Astrocyte (in vitro differentiated cells and primary cell): ENCODE measurements around the gene CNTN2. TPM values are rescaled to one million over a fixed set of nuclear protein-coding genes. Genes with fewer than 3 reads are reported as not detected.

ENCODE experiments used
- DNase-seq: peaks from one replicate; pipeline ENCODE4 v3.0.0-alpha.2; 2010; ENCODE audit warnings: low read depth
- FAIRE-seq: peaks from 2 replicates; lab custom pipeline; 2011; peaks lifted over from hg19 to GRCh38; lab: Jason Lieb, UNC
- H2AFZ ChIP-seq: 2 replicates; pipeline ENCODE4 v1.6.0; 2012; ENCODE audit warnings: low read depth, low read length, inconsistent platforms
- H3K27ac ChIP-seq: 2 replicates; pipeline ENCODE4 v1.5.1; 2011; ENCODE audit warnings: low read depth, low read length, inconsistent platforms
- H3K27me3 ChIP-seq: 2 replicates; pipeline ENCODE4 v1.6.0; 2011; ENCODE audit warnings: low read length, inconsistent platforms; ENCODE audit not compliant: insufficient read depth
- H3K36me3 ChIP-seq: 2 replicates; pipeline ENCODE4 v1.5.1; 2011; ENCODE audit warnings: low read length, inconsistent platforms; ENCODE audit not compliant: insufficient read depth
- H3K4me1 ChIP-seq: 2 replicates; pipeline ENCODE4 v1.5.1; 2011; ENCODE audit warnings: low read length, inconsistent platforms; ENCODE audit not compliant: insufficient read depth
- H3K4me2 ChIP-seq: 2 replicates; pipeline ENCODE4 v1.6.0; 2012; ENCODE audit warnings: low read length, inconsistent platforms
- H3K4me3 ChIP-seq: 2 replicates; pipeline ENCODE4 v1.5.1; 2011; ENCODE audit warnings: low read depth, mild to moderate bottlenecking, low read length, inconsistent platforms; ENCODE audit not compliant: insufficient read depth
- H3K79me2 ChIP-seq: 2 replicates; pipeline ENCODE4 v1.6.0; 2012; ENCODE audit warnings: mild to moderate bottlenecking, low read length, inconsistent platforms; ENCODE audit not compliant: insufficient read depth
- H3K9ac ChIP-seq: 2 replicates; pipeline ENCODE4 v1.6.0; 2012; ENCODE audit warnings: mild to moderate bottlenecking, low read length, inconsistent platforms
- H3K9me3 ChIP-seq: 2 replicates; pipeline ENCODE4 v1.5.1; 2012; ENCODE audit warnings: low read depth, mild to moderate bottlenecking, low read length, inconsistent platforms; ENCODE audit not compliant: insufficient read depth
- H4K20me1 ChIP-seq: 2 replicates; pipeline ENCODE4 v1.6.0; 2012; ENCODE audit warnings: low read length, inconsistent platforms; ENCODE audit not compliant: insufficient read depth
- H3K27ac Mint-ChIP-seq: one replicate; pipeline ENCODE4 v1.8.0; 2021; ENCODE audit warnings: mild to moderate bottlenecking, mixed read lengths; ENCODE audit not compliant: unreplicated experiment
- H3K27me3 Mint-ChIP-seq: one replicate; pipeline ENCODE4 v1.8.0; 2021; ENCODE audit warnings: low read depth, mixed read lengths; ENCODE audit not compliant: unreplicated experiment
- H3K36me3 Mint-ChIP-seq: one replicate; pipeline ENCODE4 v1.8.0; 2021; ENCODE audit warnings: low read depth, mixed read lengths; ENCODE audit not compliant: unreplicated experiment
- H3K4me1 Mint-ChIP-seq: one replicate; pipeline ENCODE4 v1.8.0; 2021; ENCODE audit warnings: low read depth, mixed read lengths; ENCODE audit not compliant: unreplicated experiment
- H3K4me3 Mint-ChIP-seq: one replicate; pipeline ENCODE4 v1.8.0; 2021; ENCODE audit warnings: mild to moderate bottlenecking, moderate library complexity, mixed read lengths; ENCODE audit not compliant: unreplicated experiment
- H3K9me3 Mint-ChIP-seq: one replicate; pipeline ENCODE4 v1.8.0; 2021; ENCODE audit warnings: mild to moderate bottlenecking, mixed read lengths; ENCODE audit not compliant: unreplicated experiment
- EZH2 ChIP-seq: IDR thresholded peaks from 2 replicates; pipeline ENCODE4 v1.6.1; 2012; ENCODE audit warnings: mild to moderate bottlenecking, low read length, inconsistent platforms; ENCODE audit not compliant: insufficient read depth
- total RNA-seq: library from RNA; stranded (reverse); gene quantifications from 2 replicates; pipeline ENCODE4 v1.2.1, GENCODE V29; 2021
- TF ChIP-seq, protein P1 (sequence below): IDR thresholded peaks from 2 replicates; pipeline ENCODE4 v1.5.1; 2011; ENCODE audit warnings: low read depth, mild to moderate bottlenecking, inconsistent platforms, low read length, moderate library complexity; ENCODE audit not compliant: insufficient read depth

CNTN2 gene
- total RNA-seq, 1 donor from 2014 or later, result 0.23 TPM

DNA sequence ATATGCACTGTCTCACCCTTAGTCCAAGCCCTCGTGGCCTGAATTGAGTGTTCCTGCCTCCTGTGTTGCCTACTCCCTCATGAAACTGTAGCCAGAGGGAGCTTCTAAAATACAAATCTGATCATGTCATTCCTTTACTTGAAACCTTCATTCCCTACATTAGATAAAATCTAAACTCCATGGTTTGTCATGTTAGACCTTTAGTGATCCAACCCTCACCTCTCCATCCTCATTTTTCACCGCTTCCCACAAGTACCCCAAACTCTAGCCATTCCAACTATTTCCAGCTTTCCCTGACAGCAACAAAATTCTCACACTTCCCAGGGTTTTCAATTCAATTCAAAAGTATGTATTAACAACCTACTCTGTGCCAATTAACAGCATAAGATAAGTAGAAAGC, 18.3 kb upstream of the CNTN2 start:
- H3K27me3 ChIP-seq, result peaks cover 24% of the 10 kb centered on the region
- Mint-ChIP-seq H3K36me3 (peaks cover 3% of the 10 kb centered on the region), H3K9me3 (peaks cover 2% of the 10 kb centered on the region), H3K4me3 (no peak overlapping the region), H3K27ac (no peak overlapping the region), H3K4me1 (no peaks in the 10 kb centered on the region), H3K27me3 (peaks cover 74% of the 10 kb centered on the region)
- TF ChIP-seq, protein P1, sequence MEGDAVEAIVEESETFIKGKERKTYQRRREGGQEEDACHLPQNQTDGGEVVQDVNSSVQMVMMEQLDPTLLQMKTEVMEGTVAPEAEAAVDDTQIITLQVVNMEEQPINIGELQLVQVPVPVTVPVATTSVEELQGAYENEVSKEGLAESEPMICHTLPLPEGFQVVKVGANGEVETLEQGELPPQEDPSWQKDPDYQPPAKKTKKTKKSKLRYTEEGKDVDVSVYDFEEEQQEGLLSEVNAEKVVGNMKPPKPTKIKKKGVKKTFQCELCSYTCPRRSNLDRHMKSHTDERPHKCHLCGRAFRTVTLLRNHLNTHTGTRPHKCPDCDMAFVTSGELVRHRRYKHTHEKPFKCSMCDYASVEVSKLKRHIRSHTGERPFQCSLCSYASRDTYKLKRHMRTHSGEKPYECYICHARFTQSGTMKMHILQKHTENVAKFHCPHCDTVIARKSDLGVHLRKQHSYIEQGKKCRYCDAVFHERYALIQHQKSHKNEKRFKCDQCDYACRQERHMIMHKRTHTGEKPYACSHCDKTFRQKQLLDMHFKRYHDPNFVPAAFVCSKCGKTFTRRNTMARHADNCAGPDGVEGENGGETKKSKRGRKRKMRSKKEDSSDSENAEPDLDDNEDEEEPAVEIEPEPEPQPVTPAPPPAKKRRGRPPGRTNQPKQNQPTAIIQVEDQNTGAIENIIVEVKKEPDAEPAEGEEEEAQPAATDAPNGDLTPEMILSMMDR, result no peak
- no peak for TF ChIP-seq EZH2
- H3K9ac ChIP-seq, result no peak overlapping the region
- no peaks in the 10 kb centered on the region for H3K79me2 ChIP-seq
- H3K36me3 ChIP-seq, result no peaks in the 10 kb centered on the region
- no peak for DNase-seq
- no peak overlapping the region for H2AFZ ChIP-seq
- no peaks in the 10 kb centered on the region for H3K9me3 ChIP-seq
- no peaks in the 10 kb centered on the region for H4K20me1 ChIP-seq
- no peak for FAIRE-seq
- no peaks in the 10 kb centered on the region for H3K4me1 ChIP-seq
- H3K27ac ChIP-seq, result no peak overlapping the region
- H3K4me3 ChIP-seq, result no peak overlapping the region
- no peak overlapping the region for H3K4me2 ChIP-seq

DNA sequence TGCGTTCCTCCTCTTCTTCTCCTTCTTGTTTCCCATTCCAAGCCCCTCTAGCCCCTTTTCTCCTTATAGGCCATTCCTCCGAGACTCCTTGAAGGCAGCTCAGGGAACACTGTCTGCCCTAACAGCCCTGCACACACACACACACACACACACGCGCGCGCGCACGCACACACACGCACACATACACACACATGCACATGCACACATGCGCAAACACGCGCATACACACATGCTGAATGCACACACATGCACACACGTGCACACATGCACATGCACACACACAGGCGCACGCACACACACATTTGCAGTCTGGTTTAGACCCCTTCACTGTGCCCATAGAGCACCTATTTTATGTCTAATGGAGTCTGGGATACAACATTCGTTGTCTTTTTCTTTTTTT, 17.8 kb upstream of the CNTN2 start:
- Mint-ChIP-seq H3K4me1 (no peaks in the 10 kb centered on the region), H3K27ac (no peak overlapping the region), H3K36me3 (peaks cover 3% of the 10 kb centered on the region), H3K4me3 (no peak overlapping the region), H3K9me3 (peaks cover 2% of the 10 kb centered on the region), H3K27me3 (peaks cover 74% of the 10 kb centered on the region)
- no peak for TF ChIP-seq EZH2
- TF ChIP-seq, protein P1, result no peak
- Histone ChIP-seq H3K27ac (no peak overlapping the region), H3K9me3 (no peaks in the 10 kb centered on the region), H2AFZ (no peak overlapping the region), H3K36me3 (no peaks in the 10 kb centered on the region), H3K4me1 (no peaks in the 10 kb centered on the region), H3K27me3 (peaks cover 30% of the 10 kb centered on the region), H3K4me3 (no peak overlapping the region), H4K20me1 (no peaks in the 10 kb centered on the region), H3K9ac (no peak overlapping the region), H3K4me2 (no peak overlapping the region), H3K79me2 (no peaks in the 10 kb centered on the region)
- FAIRE-seq (no peak), DNase-seq (no peak)

DNA sequence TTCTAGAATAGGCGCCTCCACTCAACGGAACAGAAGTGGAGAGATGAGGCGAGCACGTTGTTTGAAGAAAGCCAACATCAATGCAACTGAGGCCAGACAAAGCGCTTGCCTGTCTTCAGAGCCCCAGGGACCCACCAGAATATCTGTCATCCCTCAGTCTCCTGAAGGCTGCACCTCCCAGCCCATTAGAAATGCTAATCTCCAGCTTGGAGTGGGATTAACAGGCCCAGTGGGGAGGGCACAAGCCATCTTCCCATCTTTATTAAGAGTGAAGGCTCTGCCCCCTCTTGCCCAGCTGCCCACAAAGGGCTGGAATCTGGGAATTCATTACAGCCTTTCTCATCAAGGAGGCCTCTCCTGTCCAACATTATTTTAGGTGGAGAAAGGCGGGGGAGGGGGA, 16.8 kb upstream of the CNTN2 start:
- Mint-ChIP-seq H3K36me3 (peaks cover 1% of the 10 kb centered on the region), H3K27me3 (peaks cover 73% of the 10 kb centered on the region)
- DNase-seq, result no peak

More for the DNA sequence above, 16.8 kb upstream of the CNTN2 start:
- Histone ChIP-seq H3K27me3 (peaks cover 34% of the 10 kb centered on the region), H3K27ac (no peak overlapping the region), H3K36me3 (no peaks in the 10 kb centered on the region), H3K4me2 (no peak overlapping the region), H3K9me3 (no peaks in the 10 kb centered on the region), H3K4me1 (no peaks in the 10 kb centered on the region), H4K20me1 (no peaks in the 10 kb centered on the region), H3K79me2 (no peaks in the 10 kb centered on the region), H3K4me3 (no peak overlapping the region), H2AFZ (no peak overlapping the region), H3K9ac (no peak overlapping the region)
- Mint-ChIP-seq H3K27ac (no peak overlapping the region), H3K4me3 (no peak overlapping the region), H3K4me1 (no peaks in the 10 kb centered on the region), H3K9me3 (peaks cover 2% of the 10 kb centered on the region)
- TF ChIP-seq, protein P1, result no peak
- no peak for TF ChIP-seq EZH2
- FAIRE-seq, result no peak
